NK-92 (cell line): ENCODE measurements around the gene FOXP1.

Experiments used
- DNase-seq: peaks from one replicate; lab custom pipeline; 2025; ENCODE audit not compliant: unreplicated experiment; lab: John Stamatoyannopoulos, UW

FOXP1 gene

GRCh38 chr3:71162221-71162620 is 421.3 kb downstream of the FOXP1 start:
- no peak for DNase-seq

DNA sequence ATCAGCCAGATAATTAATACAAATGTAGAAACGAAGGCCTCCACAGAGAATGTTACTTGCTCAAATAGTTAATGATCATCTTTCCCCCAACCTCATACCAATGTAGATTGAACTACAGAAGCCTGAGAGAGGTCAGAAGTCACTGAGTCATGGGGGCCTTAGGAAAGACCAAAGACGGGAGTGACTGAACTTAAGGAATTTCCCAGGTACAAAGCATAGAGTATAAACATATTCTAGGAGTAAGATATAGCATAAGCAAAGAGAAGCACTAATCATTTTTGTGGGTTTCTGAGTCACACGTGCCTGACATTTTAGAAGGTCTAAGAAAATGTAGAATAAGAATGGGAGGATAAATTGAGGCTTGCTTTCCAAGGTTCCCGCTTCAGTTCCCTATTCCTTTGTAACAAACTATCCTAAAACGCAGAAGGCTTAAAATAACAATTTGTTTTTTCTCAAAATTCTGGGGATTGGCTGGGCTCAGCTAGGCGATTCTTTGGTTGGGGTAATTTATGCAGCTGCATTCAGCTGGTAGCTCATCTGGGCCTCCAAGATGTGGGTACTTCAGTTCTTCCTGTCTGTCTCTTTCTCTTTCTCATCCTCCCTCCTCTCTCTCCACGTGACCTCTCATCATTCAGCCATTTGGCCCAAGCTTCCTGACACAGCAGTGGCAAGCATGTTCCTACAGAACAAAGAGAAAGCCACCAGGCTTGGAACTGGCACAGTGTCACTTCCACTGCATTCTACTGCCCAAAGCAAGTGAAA is 422.6 kb downstream of the FOXP1 start:
- no peak for DNase-seq

DNA sequence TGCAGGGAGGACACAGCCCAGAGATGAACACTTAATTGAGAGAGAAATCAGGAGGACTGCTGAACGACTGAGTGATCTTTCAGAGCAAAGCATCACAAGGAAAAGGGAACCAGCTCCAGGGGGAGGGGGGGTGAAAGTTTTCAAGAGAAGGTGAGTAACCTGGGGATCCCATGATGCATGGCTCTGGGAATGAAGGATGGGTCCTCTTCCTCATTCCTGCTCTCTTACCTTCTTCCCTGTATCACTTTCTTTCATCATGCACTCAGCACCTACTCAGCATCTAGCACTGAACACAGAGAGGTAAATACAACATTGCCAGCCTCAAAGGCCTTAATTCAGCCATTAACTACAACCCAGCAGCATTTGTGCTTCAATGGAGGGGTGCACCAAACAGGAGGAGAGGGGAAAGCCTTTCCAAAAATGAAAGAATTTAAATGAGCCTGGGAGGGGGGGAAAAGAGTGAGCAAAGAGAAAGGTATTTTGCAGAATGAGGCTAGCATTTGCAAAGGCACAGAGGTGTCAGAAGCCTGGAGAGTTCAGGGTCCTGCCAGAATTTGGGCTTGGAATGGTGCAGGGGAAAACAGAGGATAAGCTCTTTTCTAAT is 427.4 kb downstream of the FOXP1 start:
- no peak for DNase-seq

DNA sequence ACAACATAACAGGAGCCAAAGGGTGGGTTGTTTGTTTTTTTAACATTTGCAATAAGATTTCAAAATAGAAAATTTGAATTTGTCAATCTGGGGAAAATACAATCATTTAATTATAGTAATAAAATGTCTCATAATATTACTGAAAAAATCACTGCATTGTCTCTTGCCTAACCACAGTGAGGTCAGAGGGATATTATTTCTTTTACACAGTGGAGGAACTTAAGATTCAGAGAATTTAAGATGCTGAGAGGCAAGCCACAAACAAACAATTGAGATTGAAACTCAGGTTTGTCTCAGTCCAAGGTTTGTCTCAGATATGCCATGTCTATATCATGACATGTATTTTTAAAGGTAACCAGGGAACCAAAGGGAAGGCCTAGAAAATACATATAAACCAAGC is 428.7 kb downstream of the FOXP1 start:
- DNase-seq, result no peak

DNA sequence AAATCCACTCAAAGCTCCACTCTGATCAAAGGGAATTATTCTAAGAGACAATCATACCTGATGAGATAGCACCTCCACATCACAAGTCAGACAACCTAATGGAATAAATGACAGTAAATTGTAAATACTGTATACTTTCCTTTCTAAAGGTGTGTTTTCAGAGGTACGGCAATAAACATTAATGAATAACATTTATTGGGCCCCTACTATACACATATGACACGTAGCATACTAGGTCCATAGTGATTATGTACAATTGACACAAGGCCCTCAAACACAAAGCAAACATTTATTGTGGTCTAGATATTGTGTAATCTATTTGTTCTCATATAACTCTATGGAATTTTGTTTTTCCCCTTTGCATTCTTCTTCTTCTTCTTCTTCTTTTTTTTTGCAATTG is 429.8 kb downstream of the FOXP1 start:
- no peak for DNase-seq

DNA sequence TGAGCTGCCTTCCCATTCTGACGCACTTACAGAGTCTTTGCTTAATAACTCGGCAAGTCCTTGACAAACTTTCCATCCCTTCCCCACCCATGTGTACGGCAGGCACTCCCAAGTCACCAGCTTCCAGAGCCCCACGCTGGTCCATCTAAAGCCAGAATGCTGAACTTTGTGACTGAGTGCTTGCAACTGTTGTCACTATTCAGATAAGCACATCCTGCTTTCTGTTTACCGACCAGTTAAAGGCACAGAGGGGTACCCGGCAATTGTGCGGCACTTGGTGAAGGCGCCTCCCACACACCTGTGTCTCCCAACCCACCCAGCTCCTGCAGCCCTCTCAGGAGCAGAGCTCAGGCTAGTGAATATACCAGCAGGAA is 430.6 kb downstream of the FOXP1 start:
- no peak for DNase-seq

DNA sequence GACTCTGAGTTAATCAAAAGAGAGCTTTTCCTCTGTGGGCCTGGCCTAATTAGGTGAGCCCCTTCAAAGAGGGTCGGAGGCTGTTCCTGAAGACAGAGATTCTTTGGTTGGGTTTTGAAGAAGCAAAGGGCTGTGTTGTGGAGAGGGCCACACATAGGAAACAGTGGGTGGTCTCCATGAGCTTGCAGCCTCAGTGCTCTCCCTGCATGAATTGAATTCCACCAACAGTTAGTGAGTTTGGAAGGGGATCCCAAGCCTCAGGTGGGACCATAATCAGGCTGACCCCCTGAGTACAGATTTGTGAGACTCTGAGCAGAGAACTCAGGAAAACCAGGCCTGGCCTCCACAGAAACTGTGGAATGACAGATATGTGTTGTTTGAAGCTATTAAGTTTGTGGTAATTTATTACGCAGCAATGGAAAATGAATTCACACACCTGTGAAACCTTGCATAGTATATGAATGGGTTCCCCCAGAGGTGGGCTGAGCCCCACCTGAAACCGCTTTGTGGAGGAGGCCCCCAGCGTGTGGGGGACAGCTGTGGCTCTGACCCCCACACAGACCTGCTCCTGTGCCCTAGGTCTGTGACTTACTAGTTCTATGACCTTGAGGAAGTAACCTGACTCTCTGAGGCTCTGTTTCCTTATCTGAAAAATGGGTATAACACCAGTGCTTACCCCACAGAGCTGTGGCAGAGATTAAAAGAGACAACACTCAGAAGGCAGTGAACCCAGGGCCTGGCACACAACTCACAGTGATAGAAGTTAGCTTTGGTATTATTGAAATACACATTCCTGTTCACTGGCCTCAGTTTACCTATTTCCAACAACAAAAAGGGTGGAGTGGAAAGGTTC is 431.3 kb downstream of the FOXP1 start:
- no peak for DNase-seq

DNA sequence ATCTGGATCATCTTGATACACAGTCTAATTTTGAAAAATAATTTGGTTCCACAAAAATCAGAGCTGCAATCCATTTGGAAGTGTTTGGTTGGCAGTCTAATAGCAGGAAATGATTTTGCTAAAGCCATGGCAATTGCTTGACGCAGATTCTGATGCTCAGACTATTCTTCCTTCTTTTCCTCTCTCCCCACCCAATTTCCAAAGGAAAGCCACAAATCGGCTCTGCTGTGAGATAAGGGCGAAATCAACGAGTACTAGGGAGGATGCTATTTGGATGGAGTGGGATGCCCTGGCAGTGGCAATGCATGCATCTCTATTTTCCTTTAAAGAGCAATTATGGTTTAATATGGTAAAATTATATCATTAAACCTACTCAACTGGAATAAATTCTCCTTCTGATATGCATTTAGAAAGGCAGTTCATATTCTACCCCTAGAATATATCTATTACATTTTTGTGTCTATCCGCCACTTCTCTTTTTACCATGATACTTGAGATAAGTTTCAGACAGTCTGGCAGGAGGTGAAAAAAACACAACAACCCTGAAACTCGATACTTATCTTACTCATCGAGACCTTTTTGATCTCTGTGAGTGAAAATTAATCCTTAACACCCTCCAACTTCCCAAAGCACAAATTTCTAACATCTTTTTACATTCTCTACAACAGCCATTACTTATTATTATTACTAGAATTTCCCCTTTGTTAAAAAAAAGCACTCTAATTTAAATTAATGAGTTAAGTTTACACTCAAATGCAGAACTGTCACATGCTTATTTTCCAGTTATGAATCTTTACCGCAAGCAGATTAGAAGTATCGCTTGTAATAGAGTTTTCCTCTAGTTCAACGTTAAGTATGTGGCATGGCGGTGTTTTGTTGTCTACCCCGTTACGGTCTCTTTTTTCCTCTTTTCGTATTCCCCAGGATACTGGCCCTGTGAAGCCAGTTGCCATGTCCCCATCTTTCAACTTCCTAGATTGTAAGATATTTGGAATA is 433.3 kb downstream of the FOXP1 start:
- no peak for DNase-seq

GRCh38 chr3:71148455-71149060 is 435.0 kb downstream of the FOXP1 start:
- no peak for DNase-seq

- DNase-seq, result no peak
These were observed 436.9 kb downstream of the FOXP1 start for GRCh38 chr3:71146673-71147072.

GRCh38 chr3:71145954-71146353 is 437.6 kb downstream of the FOXP1 start:
- DNase-seq, result no peak

DNA sequence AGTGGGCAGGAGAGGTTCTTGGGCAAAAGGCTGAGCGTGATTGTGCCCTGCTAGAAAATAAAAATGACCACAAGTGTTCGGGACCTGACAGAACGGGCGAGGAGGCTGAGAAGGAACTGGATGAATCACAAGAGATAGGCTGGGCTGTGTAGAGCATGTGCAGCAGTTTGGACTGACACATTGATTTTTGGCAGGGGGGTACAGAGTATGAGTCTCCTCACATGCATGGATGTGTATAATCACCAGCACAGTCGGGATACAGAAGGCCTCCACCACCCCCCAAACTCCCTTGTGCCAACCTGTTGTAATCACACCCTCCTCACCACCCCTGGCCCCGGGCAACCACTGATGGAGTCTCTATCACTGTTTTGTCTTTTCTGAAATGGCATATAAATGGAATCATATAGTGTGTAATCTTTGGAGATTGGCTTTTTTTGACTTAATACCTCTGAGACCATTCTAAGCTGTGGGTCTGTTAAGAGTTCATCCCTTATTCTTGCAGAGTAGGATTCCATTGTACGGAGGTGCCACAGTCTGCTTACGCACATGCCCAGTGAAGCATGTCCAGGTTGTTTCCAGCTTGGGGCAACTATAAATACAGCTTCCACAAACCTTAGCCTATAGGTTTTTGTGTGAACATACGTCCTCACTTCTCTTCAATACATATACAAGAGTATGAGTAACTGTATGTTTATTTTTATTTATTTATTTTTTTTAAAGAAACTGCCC is 438.8 kb downstream of the FOXP1 start:
- DNase-seq, result no peak

DNA sequence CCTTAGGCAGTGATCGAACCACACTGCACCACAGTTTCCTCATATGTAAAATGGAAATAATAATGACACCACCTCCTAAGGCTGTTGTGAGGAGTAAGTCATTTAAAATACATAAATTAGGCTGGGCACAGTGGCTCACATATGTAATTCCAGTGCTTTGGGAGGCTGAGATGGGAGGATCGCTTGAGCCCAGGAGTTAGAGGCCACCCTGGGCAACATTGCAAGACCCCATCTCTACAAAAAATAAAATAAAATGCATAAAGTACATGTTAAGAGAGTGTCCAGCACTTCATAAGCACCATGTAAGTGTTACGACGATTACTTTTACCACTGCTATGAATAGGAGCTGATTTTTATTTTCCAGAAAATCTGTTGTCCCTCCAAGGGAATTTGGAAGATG is 440.0 kb downstream of the FOXP1 start:
- no peak for DNase-seq

- no peak for DNase-seq
These were observed 440.9 kb downstream of the FOXP1 start for GRCh38 chr3:71142441-71143161.

GRCh38 chr3:71140477-71140876 is 443.1 kb downstream of the FOXP1 start:
- no peak for DNase-seq

- DNase-seq, result no peak
These were observed 444.0 kb downstream of the FOXP1 start for GRCh38 chr3:71139496-71139895.

DNA sequence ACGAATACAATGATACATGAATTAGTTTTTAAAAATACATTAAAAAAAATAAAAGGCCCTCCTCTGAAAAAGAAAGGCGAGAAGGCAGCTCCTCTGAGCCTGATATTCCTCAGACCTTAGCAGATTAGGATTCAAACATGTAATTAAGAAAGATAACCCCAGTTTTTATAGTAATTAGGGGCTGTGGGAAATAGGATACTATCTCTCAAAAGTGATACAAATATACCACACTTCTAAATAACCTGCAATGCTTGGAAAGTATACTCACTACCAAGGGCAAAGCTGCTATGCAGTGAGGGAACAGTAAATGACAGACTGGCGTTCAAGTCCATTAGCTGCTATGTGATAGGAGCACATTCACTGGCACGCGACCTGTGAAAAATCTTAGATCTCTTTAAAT is 445.1 kb downstream of the FOXP1 start:
- DNase-seq, result no peak

- DNase-seq, result no peak
These were observed 447.3 kb downstream of the FOXP1 start for GRCh38 chr3:71136276-71136675.
